Sigmoid colon (tissue), 3 donors: ENCODE measurements around the gene RDX.

Experiments used
- CTCF ChIP-seq, 4 experiments: fragments of 450-650 bp in 3 of 4; fragments of 200-600 bp in 1 of 4; IDR thresholded peaks; one replicate each; pipeline ENCODE4 v1.5.1; 2016 to 2019; ENCODE audit warnings: antibody characterized with exemption in 4 of 4, mild to moderate bottlenecking in 3 of 4, moderate library complexity in 2 of 4
- POLR2A ChIP-seq, 2 donors: fragments of 450-650 bp; IDR thresholded peaks; one replicate each; pipeline ENCODE4 v1.6.1; 2016; ENCODE audit warnings: antibody characterized with exemption in 2 of 2, mild to moderate bottlenecking in 2 of 2, moderate library complexity in 2 of 2

- TF ChIP-seq CTCF (IDR thresholded peaks at IDR 0.05) (no peak), POLR2A (IDR thresholded peaks at IDR 0.05) (no peak)
Measured at GRCh38 chr11:110345743-110346142, 49.3 kb upstream of the RDX start.
